ENCODE data around the gene UGT1A1. TPM values are rescaled to one million over a fixed set of nuclear protein-coding genes. Genes with fewer than 3 reads are reported as not detected.
"Not testable (repeated sequence)": the region's sequence is repeated elsewhere in the genome, so short reads cannot be mapped to it uniquely, and the experiment has no call there.

UGT1A1 gene
- not detected in 2 replicates for total RNA-seq

GRCh38 chr2:233760043-233760442, at the start of gene UGT1A1:
Gene UGT1A1, plus strand, starts transcription at chr2:233760270. Its CDS starts 18 bp downstream, at chr2:233760288.
- DNase-seq (ENCODE audit: low read depth, low spot score), result no peak

- DNase-seq (ENCODE audit: low read depth, low spot score), result no peak
Observed at GRCh38 chr2:233711312-233712008, 48.6 kb upstream of the UGT1A1 start.

- DNase-seq (ENCODE audit: low read depth, low spot score), result no peak
Observed at GRCh38 chr2:233712611-233713261, 47.3 kb upstream of the UGT1A1 start, which contains the start of gene UGT1A5. Gene UGT1A5, plus strand, starts transcription at chr2:233712907. Its CDS starts 85 bp downstream, at chr2:233712992.

- DNase-seq (ENCODE audit: low read depth, low spot score), result no peak
Observed at GRCh38 chr2:233713262-233713615, 46.8 kb upstream of the UGT1A1 start.

GRCh38 chr2:233714121-233714520, 45.9 kb upstream of the UGT1A1 start:
- DNase-seq (ENCODE audit: low read depth, low spot score), result no peak

- no peak for DNase-seq (ENCODE audit: low read depth, low spot score)
Observed at GRCh38 chr2:233718552-233718951, 41.5 kb upstream of the UGT1A1 start, which contains the start of gene UGT1A4. Gene UGT1A4, plus strand, starts transcription at chr2:233718736. Its CDS starts 85 bp downstream, at chr2:233718821.

GRCh38 chr2:233728723-233729301, 31.3 kb upstream of the UGT1A1 start, which contains the start of gene UGT1A3:
Gene UGT1A3, plus strand, starts transcription at chr2:233729042. Its CDS starts 85 bp downstream, at chr2:233729127.
- DNase-seq (ENCODE audit: low read depth, low spot score), result no peak

- not testable (repeated sequence) for DNase-seq (ENCODE audit: low read depth, low spot score)
Observed at GRCh38 chr2:233736868-233737653, 23.0 kb upstream of the UGT1A1 start.

- DNase-seq (ENCODE audit: low read depth, low spot score), result no peak
Observed at GRCh38 chr2:233740870-233741269, 19.2 kb upstream of the UGT1A1 start.

GRCh38 chr2:233743464-233744259, 16.4 kb upstream of the UGT1A1 start:
- no peak for DNase-seq (ENCODE audit: low read depth, low spot score)

GRCh38 chr2:233745073-233745755, 14.9 kb upstream of the UGT1A1 start:
- no peak for DNase-seq (ENCODE audit: low read depth, low spot score)

- DNase-seq (ENCODE audit: low read depth, low spot score), result not testable (repeated sequence)
Observed at GRCh38 chr2:233745838-233746237, 14.2 kb upstream of the UGT1A1 start.

GRCh38 chr2:233746475-233747282, 13.4 kb upstream of the UGT1A1 start:
- DNase-seq (ENCODE audit: low read depth, low spot score), result no peak

GRCh38 chr2:233747283-233747544, 12.9 kb upstream of the UGT1A1 start:
- DNase-seq (ENCODE audit: low read depth, low spot score), result no peak

- not testable (repeated sequence) for DNase-seq (ENCODE audit: low read depth, low spot score)
Observed at GRCh38 chr2:233750689-233751088, 9.4 kb upstream of the UGT1A1 start.

- not testable (repeated sequence) for DNase-seq (ENCODE audit: low read depth, low spot score)
Observed at GRCh38 chr2:233751212-233752009, 8.7 kb upstream of the UGT1A1 start.

- no peak for DNase-seq (ENCODE audit: low read depth, low spot score)
Observed at GRCh38 chr2:233754872-233755611, 5.0 kb upstream of the UGT1A1 start.

Measured in pulmonary artery endothelial cell (primary cell).